HUDEP-2 (cell line): ENCODE data around the gene ELK3.
A peak's percentile ranks its signal among the peaks of the same experiment; 100 is the strongest.

Source experiments
- DNase-seq, 76 experiments: peaks; one replicate each; lab custom pipeline; 2025; ENCODE audit not compliant: unreplicated experiment in 76 of 76; lab: John Stamatoyannopoulos, UW

Gene ELK3

GRCh38 chr12:96233168-96233567 lies 39.0 kb downstream of the ELK3 start:
- DNase-seq, result no peak

DNA sequence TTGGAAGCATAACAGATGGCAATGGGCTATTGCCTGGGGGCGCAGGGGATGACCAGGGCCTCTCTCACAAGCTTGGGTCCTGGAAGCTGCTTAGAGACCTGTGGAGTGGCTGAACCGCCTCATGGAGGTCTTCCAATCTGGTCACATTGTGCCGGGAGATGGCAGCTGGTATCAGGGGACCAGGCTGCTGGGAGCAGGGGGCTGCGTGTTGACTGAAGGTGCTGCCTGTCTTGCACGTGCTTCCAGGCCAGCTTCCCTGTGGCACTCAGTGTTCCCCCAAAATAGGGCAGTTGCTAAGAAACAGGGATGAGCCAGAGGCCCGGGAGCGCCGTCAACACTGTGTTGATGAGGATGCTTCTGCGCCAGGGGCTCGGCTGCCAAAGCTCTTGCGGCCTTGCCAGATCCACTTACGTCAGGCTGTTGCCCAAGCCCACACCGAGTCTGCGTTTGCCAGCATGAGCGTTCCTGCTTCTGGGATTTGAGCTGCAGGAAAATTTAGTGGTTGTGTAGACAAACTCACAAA lies 39.8 kb downstream of the ELK3 start:
- no peak for DNase-seq

GRCh38 chr12:96234591-96235483 lies 40.7 kb downstream of the ELK3 start:
- DNase-seq, result no peak

DNA sequence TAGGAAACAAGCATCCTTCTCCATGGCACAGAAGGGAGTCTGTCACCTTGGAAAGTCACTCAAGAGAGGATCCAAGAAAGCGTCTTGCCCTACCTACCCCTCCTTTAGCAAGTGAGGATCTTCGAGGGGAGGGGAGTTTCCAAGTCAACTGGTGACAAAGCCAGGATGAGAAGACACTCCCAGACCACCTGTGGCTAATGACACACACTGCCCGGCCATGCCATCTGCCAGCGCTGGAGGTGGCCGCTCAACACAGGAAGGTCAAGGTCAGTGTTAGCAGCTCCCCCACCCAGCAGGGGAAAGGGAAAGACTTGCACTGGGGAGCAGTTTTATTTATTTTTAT lies 41.3 kb downstream of the ELK3 start:
- DNase-seq, result no peak

- DNase-seq, result no peak
Observed at GRCh38 chr12:96236221-96236822, 42.1 kb downstream of the ELK3 start.

GRCh38 chr12:96237035-96237434 lies 42.9 kb downstream of the ELK3 start:
- DNase-seq, result no peak

DNA sequence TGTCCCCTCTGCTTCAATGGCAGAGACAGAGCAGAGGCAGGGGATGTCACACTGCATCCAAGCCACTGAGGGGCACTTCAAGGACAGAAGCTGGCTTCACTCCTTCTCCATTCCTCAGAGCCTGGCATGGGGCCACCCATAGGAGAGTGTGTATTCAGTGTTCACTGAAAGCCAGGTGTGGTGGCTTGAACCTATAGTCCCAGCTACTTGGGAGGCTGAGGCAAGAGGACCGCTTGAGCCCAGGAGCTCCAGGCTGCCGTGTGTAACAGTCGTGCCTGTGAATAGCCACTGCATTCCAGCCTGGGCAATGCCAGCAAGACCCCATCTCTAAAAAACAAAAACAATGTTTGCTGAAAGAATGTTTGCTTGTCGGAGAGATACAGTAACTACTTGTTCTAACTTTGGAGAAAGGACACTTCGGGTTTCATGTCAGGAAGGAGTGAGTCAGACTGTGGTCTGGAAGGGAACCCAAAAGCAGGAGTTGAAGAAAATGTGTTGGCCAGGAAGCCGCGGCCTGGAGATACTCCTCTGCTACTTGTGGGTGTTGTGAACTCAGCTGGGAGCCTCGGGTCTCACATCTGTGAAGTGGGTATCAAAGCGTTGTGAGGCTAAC lies 43.4 kb downstream of the ELK3 start:
- peak in 1 of 76 experiments; percentile 2 for DNase-seq

- DNase-seq, result no peak
Observed at GRCh38 chr12:96238336-96239047, 44.3 kb downstream of the ELK3 start.

DNA sequence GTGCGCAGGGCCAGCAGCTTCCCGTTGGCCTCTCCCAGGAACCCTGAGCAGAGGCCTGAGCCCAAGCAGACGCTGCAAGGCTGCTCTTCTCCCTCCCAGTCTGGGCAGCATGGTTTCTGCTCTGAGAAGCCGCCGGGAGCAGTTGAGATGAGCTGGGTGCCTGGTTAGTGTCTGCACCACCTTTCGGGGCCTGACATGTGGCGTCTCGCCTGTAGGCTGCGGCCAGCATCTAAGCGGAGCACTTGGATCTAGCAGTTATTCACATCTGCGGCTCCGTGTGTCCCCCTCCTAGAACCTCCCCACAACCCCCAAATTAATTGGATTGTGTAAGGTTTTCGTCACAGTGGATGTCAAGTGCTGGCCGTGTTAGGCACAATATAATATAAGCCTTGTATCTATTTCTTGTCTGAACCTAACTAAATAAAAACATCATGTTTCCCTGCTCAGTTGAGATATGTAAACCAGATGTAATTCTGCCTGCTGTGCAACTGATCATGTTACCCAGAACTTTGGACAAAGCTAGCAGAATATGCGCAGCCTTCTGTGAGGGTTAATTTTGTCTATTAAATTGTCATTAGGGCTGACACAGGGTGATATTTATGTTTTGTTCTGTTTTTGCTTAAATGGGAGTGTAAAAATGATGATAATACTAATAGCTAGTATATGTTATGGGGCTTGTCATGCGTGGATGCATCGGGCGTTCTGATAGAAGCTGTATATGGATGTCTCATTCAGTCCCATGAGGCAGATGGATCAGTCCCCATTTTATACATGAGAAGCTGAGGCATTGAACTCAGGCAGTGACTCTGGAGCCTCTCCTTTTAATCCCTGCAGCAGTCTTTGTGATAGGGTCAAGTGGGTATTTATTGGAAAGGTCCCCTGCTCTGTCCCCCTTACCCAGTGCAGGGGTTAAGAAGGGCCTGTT lies 45.8 kb downstream of the ELK3 start:
- no peak for DNase-seq

DNA sequence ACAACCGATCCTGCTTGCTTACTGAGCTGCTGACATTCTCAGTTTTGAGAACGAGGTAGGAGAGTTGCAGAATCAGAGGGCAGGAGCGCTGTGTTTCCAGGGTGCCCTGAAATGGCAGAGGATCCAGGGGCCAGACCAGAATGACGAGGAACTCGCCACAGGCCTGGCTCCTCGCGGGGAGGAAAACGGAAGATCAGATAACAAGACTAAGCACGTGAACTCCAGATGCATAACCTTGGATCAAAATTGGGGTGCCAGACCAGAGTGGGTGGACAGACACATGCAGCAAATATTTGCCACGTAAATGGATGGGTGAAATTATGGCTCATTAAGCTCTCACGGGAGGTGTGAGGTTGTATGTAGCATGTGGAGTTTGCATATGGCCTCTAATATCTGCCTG lies 46.5 kb downstream of the ELK3 start:
- no peak for DNase-seq

- DNase-seq, result no peak
Observed at GRCh38 chr12:96241431-96241830, 47.3 kb downstream of the ELK3 start.

- no peak for DNase-seq
Observed at GRCh38 chr12:96241846-96242256, 47.7 kb downstream of the ELK3 start.

GRCh38 chr12:96242597-96242996 lies 48.4 kb downstream of the ELK3 start:
- DNase-seq, result no peak

- no peak for DNase-seq
Observed at GRCh38 chr12:96244826-96245225, 50.7 kb downstream of the ELK3 start.

DNA sequence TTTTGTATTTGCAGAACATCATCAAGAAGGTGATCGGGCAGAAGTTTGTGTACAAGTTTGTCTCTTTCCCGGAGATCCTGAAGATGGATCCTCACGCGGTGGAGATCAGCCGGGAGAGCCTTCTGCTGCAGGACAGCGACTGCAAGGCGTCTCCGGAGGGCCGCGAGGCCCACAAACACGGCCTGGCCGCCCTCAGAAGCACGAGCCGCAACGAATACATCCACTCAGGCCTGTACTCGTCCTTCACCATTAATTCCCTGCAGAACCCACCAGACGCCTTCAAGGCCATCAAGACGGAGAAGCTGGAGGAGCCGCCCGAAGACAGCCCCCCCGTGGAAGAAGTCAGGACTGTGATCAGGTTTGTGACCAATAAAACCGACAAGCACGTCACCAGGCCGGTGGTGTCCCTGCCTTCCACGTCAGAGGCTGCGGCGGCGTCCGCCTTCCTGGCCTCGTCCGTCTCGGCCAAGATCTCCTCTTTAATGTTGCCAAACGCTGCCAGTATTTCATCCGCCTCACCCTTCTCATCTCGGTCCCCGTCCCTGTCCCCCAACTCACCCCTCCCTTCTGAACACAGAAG lies 52.8 kb downstream of the ELK3 start:
- no peak for DNase-seq

DNA sequence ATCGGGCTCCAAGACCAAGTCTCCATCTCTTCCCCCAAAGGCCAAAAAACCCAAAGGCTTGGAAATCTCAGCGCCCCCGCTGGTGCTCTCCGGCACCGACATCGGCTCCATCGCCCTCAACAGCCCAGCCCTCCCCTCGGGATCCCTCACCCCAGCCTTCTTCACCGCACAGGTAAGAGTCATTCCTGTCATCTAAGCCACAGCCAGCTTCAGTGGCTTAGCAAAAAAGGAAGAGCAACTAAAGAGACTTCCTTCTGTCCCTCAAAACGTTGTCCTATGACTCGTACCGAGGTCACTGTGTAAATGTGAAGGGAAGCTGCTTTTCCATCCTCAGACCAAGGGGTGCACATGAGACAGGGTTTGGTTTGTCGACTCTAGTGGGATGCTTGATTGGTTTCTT lies 53.4 kb downstream of the ELK3 start:
- DNase-seq, result no peak

DNA sequence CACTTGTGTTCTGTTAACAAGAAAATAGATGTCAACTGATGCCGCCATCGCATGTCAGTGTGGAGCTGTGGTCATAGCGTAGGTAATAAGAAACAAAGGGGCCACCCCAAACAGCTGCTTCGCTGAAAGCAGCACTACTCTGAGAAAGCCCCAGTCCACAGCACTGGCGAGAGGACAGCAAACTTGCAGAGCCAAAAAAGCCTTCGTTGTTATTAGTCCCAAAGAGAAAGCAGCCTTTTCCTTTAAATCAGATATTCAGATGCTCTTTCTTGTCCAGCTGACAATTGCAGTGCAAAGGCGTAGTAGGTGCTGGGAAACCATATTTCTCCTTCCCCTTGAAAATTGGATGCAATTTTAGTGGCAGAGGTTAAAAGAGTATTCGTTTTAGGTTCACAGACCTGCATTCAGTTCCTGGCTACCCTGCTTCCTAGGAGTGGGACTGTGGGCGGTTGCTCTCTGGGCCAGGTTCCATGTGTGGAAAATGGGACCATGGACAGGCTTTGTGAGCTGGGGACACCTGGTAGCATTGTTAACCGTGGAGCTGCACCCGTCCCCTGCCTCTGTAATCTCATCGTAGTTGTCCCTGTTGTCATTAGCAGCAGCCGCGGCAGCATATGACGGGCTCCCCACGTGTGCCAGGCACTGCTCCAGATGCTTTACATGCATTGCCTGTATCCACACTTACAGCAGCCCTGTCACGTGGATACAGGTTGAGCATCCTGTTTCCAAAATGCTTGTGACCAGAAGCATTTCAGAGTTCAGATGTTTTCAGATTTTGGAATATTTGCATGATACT lies 54.2 kb downstream of the ELK3 start:
- no peak for DNase-seq

- DNase-seq, result no peak
Observed at GRCh38 chr12:96249196-96250118, 55.3 kb downstream of the ELK3 start.
